ENCODE data around the gene PTPN3.

DNA sequence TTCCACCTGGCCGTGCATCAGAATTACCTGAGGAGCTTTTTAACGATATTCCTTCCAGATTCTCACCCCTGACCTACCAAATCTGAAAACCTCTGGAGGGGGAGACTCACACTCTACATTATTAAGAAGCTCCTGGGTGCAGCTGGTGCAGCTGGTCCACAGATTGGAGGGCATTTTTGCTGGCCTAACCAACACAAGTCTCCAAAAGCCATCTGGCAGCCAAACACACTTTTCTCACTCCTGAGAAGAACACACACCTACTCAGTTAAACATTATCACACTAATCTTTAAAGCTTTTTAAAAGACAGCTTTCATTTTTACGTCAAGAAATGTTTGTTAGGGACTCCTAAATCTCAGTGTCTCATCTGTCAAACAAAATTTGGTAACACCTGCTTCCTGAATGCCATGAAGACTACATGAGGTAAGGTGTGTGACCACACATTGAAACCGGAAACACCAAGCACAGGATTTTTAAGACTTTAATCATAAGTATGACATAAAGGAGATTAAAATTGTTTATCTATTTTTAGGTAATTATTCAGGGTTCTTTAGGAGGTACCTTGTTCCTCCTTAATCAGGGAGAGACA, 14.2 kb upstream of the PTPN3 start:
- TF ChIP-seq, protein P1, sequence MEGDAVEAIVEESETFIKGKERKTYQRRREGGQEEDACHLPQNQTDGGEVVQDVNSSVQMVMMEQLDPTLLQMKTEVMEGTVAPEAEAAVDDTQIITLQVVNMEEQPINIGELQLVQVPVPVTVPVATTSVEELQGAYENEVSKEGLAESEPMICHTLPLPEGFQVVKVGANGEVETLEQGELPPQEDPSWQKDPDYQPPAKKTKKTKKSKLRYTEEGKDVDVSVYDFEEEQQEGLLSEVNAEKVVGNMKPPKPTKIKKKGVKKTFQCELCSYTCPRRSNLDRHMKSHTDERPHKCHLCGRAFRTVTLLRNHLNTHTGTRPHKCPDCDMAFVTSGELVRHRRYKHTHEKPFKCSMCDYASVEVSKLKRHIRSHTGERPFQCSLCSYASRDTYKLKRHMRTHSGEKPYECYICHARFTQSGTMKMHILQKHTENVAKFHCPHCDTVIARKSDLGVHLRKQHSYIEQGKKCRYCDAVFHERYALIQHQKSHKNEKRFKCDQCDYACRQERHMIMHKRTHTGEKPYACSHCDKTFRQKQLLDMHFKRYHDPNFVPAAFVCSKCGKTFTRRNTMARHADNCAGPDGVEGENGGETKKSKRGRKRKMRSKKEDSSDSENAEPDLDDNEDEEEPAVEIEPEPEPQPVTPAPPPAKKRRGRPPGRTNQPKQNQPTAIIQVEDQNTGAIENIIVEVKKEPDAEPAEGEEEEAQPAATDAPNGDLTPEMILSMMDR (conservative IDR thresholded peaks at IDR 0.05): no peak
- TF ChIP-seq EZH2 (IDR thresholded peaks at IDR 0.05; ENCODE audit: low read depth): no peak
